Loucy (cell line): Measurements from ENCODE around the gene NHERF1.

ENCODE experiments used
- H2AFZ ChIP-seq: fragments of 200-600 bp; sonication (generic); 2 replicates; pipeline ENCODE4 v1.6.0; 2016; ENCODE audit warnings: antibody characterized with exemption, mild to moderate bottlenecking, low read length, moderate library complexity
- H3F3A ChIP-seq: fragments of 200-600 bp; 2 replicates; pipeline ENCODE4 v1.6.0; 2016; ENCODE audit warnings: antibody characterized with exemption, low read depth, mild to moderate bottlenecking
- H3K27me3 ChIP-seq: fragments of 200-600 bp; sonication (generic); 2 replicates; pipeline ENCODE4 v1.6.1; 2014; ENCODE audit warnings: low read length, mild to moderate bottlenecking; ENCODE audit not compliant: insufficient read depth, poor library complexity, severe bottlenecking
- H3K36me3 ChIP-seq: fragments of 200-600 bp; sonication (generic); 2 replicates; pipeline ENCODE4 v1.6.1; 2016; ENCODE audit warnings: low read length; ENCODE audit not compliant: insufficient read depth
- H3K4me1 ChIP-seq: fragments of 200-600 bp; sonication (generic); 2 replicates; pipeline ENCODE4 v1.5.1; 2014; ENCODE audit warnings: low read length, mild to moderate bottlenecking; ENCODE audit not compliant: insufficient read depth, poor library complexity, severe bottlenecking
- H3K4me2 ChIP-seq: fragments of 200-600 bp; sonication (generic); 2 replicates; pipeline ENCODE4 v1.6.0; 2014; ENCODE audit warnings: antibody characterized with exemption, low read length, low read depth, mild to moderate bottlenecking; ENCODE audit not compliant: poor library complexity, severe bottlenecking
- H3K4me3 ChIP-seq: fragments of 200-600 bp; sonication (generic); 2 replicates; pipeline ENCODE4 v1.5.1; 2014; ENCODE audit warnings: low read length, mild to moderate bottlenecking, mixed read lengths; ENCODE audit not compliant: poor library complexity, severe bottlenecking
- H3K79me2 ChIP-seq: fragments of 200-600 bp; sonication (generic); 2 replicates; pipeline ENCODE4 v1.6.1; 2014; ENCODE audit warnings: low read length; ENCODE audit not compliant: insufficient read depth
- H3K9ac ChIP-seq: fragments of 200-600 bp; sonication (generic); 2 replicates; pipeline ENCODE4 v1.6.0; 2014; ENCODE audit warnings: mild to moderate bottlenecking, low read depth, low read length, moderate library complexity; ENCODE audit not compliant: poor library complexity, severe bottlenecking
- H3K9me2 ChIP-seq: fragments of 200-600 bp; sonication (generic); replicated peaks from 2 replicates; pipeline ENCODE4 v1.6.1; 2016; ENCODE audit warnings: low read depth, low read length, mixed read lengths
- H3K9me3 ChIP-seq: fragments of 200-600 bp; sonication (generic); 2 replicates; pipeline ENCODE4 v1.6.1; 2014; ENCODE audit warnings: mild to moderate bottlenecking, antibody characterized with exemption, low read length, low read depth; ENCODE audit not compliant: insufficient read depth
- H4K20me1 ChIP-seq: fragments of 200-600 bp; sonication (generic); 2 replicates; pipeline ENCODE4 v1.6.0; 2014; ENCODE audit warnings: antibody characterized with exemption, low read length, mild to moderate bottlenecking; ENCODE audit not compliant: insufficient read depth, poor library complexity, severe bottlenecking
- CTCF ChIP-seq: fragments of 200-600 bp; sonication (generic); conservative IDR thresholded peaks from 2 replicates; pipeline ENCODE4 v1.5.1; 2014; ENCODE audit warnings: mild to moderate bottlenecking, antibody characterized with exemption, low read length
- EZH2phosphoT487 ChIP-seq: fragments of 200-600 bp; IDR thresholded peaks from 2 replicates; pipeline ENCODE4 v1.6.1; 2018; ENCODE audit warnings: antibody characterized with exemption, mild to moderate bottlenecking, moderate library complexity, borderline replicate concordance

NHERF1 gene

GRCh38 chr17:74803388-74803930, 55.0 kb downstream of the NHERF1 start:
- Histone ChIP-seq H3K36me3 (peaks cover 11% of the 10 kb centered on the region; the same call in 1 of the 2 replicates), H3K4me1 (no peaks in the 10 kb centered on the region), H3K9ac (no peak overlapping the region), H3K4me3 (no peak overlapping the region), H2AFZ (no peak overlapping the region), H3K79me2 (no peaks in the 10 kb centered on the region), H3K4me2 (no peak overlapping the region), H3K27me3 (no peaks in the 10 kb centered on the region), H4K20me1 (no peaks in the 10 kb centered on the region), H3K9me2 (no peaks in the 10 kb centered on the region), H3F3A (no peaks in the 10 kb centered on the region), H3K9me3 (no peaks in the 10 kb centered on the region)
- TF ChIP-seq CTCF (no peak), EZH2phosphoT487 (no peak)

DNA sequence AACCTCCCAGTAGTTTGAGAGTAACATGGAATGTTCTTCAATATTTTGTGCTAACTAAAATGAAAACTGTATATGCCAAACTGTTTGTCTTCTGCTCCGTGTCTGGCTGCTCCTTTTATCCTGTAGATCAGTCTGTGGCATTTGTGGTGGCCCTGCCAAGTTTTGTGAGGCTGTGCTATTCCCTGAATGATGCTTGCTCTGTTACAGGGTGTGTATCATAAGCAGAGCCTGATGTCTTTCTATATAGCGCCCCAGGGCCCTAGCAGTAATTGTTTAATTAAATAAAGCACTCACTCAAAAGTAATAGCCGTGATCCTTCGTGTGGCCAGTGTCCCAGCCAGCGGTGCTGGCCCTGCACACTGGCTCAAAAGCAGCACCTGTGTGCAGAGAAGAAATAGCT, 55.5 kb downstream of the NHERF1 start:
- Histone ChIP-seq H3F3A (no peaks in the 10 kb centered on the region), H3K79me2 (no peaks in the 10 kb centered on the region), H3K9me3 (no peaks in the 10 kb centered on the region), H3K4me3 (no peak overlapping the region), H3K9ac (no peak overlapping the region), H4K20me1 (no peaks in the 10 kb centered on the region), H3K4me1 (no peaks in the 10 kb centered on the region), H3K36me3 (peaks cover 11% of the 10 kb centered on the region; the same call in 1 of the 2 replicates), H3K4me2 (no peak overlapping the region), H3K27me3 (no peaks in the 10 kb centered on the region), H2AFZ (no peak overlapping the region), H3K9me2 (no peaks in the 10 kb centered on the region)
- TF ChIP-seq EZH2phosphoT487 (no peak), CTCF (no peak)

GRCh38 chr17:74804683-74805082, 56.3 kb downstream of the NHERF1 start:
- Histone ChIP-seq H3K4me2 (no peak overlapping the region), H3K4me1 (no peaks in the 10 kb centered on the region), H3K9me3 (no peaks in the 10 kb centered on the region), H3K79me2 (no peaks in the 10 kb centered on the region), H4K20me1 (no peaks in the 10 kb centered on the region), H2AFZ (no peak overlapping the region), H3K9me2 (no peaks in the 10 kb centered on the region), H3K36me3 (peaks cover 8% of the 10 kb centered on the region; the same call in 1 of the 2 replicates), H3K9ac (no peak overlapping the region), H3K27me3 (no peaks in the 10 kb centered on the region), H3F3A (no peaks in the 10 kb centered on the region), H3K4me3 (no peak overlapping the region)
- no peak for TF ChIP-seq EZH2phosphoT487
- TF ChIP-seq CTCF: no peak
